Adipose tissue (tissue), 3 donors: ENCODE results near the gene CCDC102B. TPM values are rescaled to one million over a fixed set of nuclear protein-coding genes. Genes with fewer than 3 reads are reported as not detected.

Source experiments
- H3K27ac ChIP-seq: one replicate; pipeline ENCODE4 v1.5.1; 2013; ENCODE audit warnings: low read depth, low read length
- WGBS, 3 donors: extraction: QIAGEN DNeasy Blood & Tissue Kit; methylation state at CpG; one replicate each; pipeline ENCODE4 v1.1.7; 2013; 5-methylcytosine and 5-hydroxymethylcytosine counted together
- polyA plus RNA-seq, 3 donors: library from polyadenylated mRNA; stranded (reverse); fragments of 200-250 nt; gene quantifications; one replicate each; pipeline ENCODE4 v1.2.3, GENCODE V29; 2013
- donor health status: healthy with polysubstance abuse.
- donor health status: Bipolar disorder and iron deficiency.
- donor health status: healthy.

Gene CCDC102B
- polyA plus RNA-seq, 3 donors, result 0.75 to 12.3 (median 4.9) TPM

DNA sequence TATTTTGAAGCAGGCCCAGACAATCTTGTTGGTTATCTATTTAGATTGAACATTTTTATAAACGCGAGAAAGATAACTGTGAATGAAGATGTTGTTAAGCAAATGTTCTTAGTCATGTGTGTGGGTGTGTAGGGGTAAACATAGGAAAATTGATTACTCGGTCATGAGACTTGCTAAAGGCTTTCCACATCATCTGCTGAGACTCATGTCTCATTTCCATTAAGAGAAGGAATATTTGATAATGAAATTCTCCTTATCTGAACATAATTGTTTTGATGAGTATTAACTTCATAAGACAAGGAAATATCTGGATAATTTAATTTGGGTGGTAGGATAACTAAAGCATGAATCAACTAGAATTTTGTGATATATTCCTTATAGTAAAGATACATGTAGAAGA is 19.7 kb downstream of the CCDC102B start:
- no peak overlapping the region for H3K27ac ChIP-seq
- WGBS, 3 donors, result 42 to 62% (median 46%) methylated on average over 3 of the region's 3 CpGs

DNA sequence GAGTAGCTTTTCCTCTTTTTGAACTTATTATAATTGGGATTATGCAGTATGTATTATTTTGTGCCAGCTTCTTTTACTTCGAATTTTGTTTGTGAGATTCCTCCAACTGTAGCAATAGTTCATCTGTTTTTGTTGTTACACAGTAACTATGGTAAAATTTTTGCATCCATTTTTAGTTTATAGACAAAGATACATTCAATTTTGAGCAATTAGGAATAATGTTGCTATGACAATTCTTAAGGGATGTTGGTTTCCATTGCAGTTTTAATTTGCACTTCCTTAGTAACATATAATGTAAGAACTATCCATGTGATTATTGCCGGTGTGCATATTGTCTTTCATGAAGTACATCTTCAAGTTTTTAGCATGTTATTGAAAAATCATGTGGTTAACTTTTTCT is 20.7 kb downstream of the CCDC102B start:
- 43 to 68% (median 47%) methylated on average over 2 of the region's 2 CpGs for WGBS, 3 donors
- no peak overlapping the region for H3K27ac ChIP-seq

GRCh38 chr18:68822926-68823325 is 25.0 kb downstream of the CCDC102B start:
- no peak overlapping the region for H3K27ac ChIP-seq
- WGBS, 3 donors, result 88 to 93% (median 92%) methylated on average over 5 of the region's 5 CpGs

DNA sequence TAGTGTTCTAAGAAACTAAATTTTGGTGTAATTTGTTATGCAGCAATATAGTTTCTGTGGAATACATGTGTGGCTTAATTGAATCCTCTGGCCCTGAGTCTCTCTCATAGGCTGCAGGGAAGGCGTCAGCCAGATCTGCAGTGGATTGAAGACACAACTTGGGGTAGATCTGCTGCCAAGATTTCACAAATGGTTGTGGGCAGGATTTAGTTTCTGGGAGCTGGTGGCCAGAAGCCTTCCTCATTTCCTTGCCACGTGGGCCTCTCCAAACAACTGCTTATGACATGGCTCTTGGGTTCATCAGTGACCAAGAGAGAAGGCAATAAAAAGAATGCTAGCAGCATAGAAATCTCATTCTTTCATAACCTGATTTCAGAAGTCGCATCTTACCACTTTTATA is 28.2 kb downstream of the CCDC102B start:
- no peak overlapping the region for H3K27ac ChIP-seq
- 55 to 74% (median 65%) methylated on average over 3 of the region's 3 CpGs for WGBS, 3 donors

DNA sequence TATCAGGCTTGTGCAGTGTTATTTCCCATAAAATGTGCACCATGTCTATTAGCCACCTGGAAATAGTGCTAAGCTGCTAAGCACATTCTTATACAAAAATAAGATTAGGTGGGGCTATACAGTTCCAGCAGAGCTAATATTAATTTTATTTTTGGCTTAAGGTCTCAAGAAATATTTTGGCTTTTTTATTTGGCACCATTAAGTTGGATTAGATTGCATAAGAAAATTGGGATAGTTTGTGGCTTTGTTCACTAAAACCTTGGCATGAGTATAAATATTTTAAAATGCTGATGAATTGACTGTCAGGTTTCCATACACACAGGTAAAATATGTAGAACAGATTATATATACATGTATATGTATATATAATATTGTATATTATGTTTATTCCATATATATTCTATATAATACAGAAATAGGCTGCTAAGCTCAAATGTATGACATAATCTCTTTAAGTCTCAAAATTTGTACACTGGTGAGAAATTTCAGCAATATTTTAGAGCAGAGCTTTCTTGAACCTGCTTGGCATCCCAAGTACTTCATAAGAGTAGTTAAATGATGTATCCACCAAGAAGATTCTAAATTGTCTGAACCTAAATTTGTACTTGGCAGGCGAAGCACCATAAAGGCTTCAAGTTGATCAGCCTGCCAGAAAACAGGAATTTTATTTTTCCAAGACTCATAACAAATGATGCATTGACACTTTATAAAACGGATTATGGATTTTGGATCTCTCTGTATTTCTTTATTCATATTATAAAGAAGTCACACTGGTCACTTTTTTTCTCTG is 32.6 kb downstream of the CCDC102B start:
- 49 to 77% (median 54%) methylated on average over 2 of the region's 2 CpGs for WGBS, 3 donors
- H3K27ac ChIP-seq, result no peak overlapping the region

- no peak overlapping the region for H3K27ac ChIP-seq
- WGBS, 3 donors, result 63 to 73% (median 69%) methylated on average over 5 of the region's 5 CpGs
Measured at GRCh38 chr18:68833756-68834155, 35.9 kb downstream of the CCDC102B start.

DNA sequence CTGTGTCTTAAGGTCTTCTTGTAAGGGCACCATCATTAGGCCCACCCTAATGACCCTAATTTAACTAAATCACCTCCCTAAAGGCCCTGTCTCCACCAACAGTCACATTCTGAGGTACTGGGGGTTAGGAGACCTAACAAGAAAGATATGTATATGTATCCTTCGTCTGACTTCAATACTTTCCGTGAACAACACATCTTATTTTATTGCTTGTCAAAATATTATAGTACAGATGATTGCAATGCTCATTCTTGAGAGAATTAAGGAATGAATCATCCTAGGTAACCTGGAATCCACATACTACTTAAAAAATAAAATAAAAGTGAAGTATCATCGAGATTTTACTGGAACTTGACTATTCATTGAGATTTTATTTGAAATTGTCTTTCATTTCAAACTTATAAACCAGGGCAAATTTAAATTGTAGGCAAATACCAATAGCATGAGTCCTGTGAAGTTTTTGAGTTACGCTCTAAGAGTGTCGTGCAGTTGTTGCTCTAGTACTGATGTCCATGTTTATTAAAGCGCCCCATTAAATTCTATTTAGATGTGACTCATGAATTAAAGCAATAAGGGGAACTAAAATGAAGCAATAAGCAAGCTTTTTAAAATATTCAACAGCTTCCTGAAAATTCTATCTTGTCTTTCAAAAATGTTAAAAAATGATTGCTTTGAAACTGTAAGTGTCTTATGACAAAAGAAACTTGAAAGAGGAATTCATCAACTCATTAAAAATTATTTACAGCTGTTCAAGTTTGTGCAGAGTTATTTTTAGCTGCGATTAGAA is 40.0 kb downstream of the CCDC102B start:
- no peak overlapping the region for H3K27ac ChIP-seq
- 70 to 82% (median 70%) methylated on average over 7 of the region's 7 CpGs for WGBS, 3 donors

GRCh38 chr18:68839701-68840100 is 41.8 kb downstream of the CCDC102B start:
- 74 to 78% (median 77%) methylated on average over 4 of the region's 4 CpGs for WGBS, 3 donors
- H3K27ac ChIP-seq, result no peak overlapping the region

GRCh38 chr18:68840554-68841263 is 42.8 kb downstream of the CCDC102B start:
- H3K27ac ChIP-seq, result no peak overlapping the region
- 43 to 67% (median 44%) methylated on average over 7 of the region's 7 CpGs for WGBS, 3 donors

GRCh38 chr18:68841301-68841700 is 43.4 kb downstream of the CCDC102B start:
- H3K27ac ChIP-seq, result no peak overlapping the region

DNA sequence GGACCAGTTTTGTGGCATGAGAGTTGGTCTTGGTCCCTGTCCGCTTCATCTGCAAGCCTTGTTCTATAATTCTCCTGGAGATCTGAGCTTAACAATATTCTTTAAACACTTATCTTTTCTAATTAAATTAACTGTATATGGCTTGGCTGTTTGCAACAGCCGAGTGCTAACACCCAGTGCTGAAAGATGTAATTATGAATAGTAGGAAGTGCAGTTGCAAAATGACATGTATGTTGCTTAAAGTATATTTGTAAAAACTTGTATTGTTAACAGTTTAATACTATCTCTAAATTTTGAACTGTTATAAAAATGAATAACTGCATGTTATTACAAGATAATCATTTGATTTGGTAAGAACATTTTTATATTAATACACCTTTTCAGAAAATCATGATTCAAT is 45.1 kb downstream of the CCDC102B start:
- 71 to 79% (median 78%) methylated on average over 2 of the region's 2 CpGs for WGBS, 3 donors
- no peak overlapping the region for H3K27ac ChIP-seq

GRCh38 chr18:68843473-68844089 is 45.7 kb downstream of the CCDC102B start:
- WGBS, 3 donors, result 44 to 84% (median 72%) methylated on average over 2 of the region's 2 CpGs
- no peak overlapping the region for H3K27ac ChIP-seq

- 41 to 56% (median 44%) methylated on average over 3 of the region's 3 CpGs for WGBS, 3 donors
- no peak overlapping the region for H3K27ac ChIP-seq
Measured at GRCh38 chr18:68847219-68847837, 49.4 kb downstream of the CCDC102B start.

- 88 to 93% (median 90%) methylated on average over 1 of the region's 1 CpG for WGBS, 3 donors
Measured at GRCh38 chr18:68848242-68848641, 50.4 kb downstream of the CCDC102B start.

GRCh38 chr18:68854786-68855391 is 57.0 kb downstream of the CCDC102B start:
- no peak overlapping the region for H3K27ac ChIP-seq
- WGBS, 3 donors, result 55 to 76% (median 68%) methylated on average over 4 of the region's 4 CpGs

More at GRCh38 chr18:68848242-68848641, 50.4 kb downstream of the CCDC102B start:
- no peak overlapping the region for H3K27ac ChIP-seq

DNA sequence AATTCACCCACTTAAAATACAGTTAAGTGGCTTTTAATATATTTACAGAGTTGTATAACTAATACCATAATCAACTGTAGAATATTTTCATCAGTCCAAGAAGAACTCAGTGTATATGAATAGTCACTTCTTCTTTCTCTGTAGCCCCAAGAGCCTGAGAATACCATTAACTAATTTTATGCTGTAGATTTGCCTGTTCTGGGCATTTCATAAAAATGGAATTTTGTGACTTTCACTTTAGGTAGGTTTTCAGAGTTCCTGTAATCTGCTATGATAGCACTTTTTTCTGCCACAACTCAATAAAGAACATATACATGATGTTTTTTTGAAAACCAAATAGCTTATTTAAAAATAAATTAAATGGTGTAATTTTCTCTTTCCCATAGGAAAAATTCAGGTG is 57.6 kb downstream of the CCDC102B start:
- no peak overlapping the region for H3K27ac ChIP-seq

GRCh38 chr18:68861365-68861764 is 63.5 kb downstream of the CCDC102B start:
- WGBS, 3 donors, result 76 to 89% (median 87%) methylated on average over 2 of the region's 2 CpGs
- H3K27ac ChIP-seq, result no peak overlapping the region

DNA sequence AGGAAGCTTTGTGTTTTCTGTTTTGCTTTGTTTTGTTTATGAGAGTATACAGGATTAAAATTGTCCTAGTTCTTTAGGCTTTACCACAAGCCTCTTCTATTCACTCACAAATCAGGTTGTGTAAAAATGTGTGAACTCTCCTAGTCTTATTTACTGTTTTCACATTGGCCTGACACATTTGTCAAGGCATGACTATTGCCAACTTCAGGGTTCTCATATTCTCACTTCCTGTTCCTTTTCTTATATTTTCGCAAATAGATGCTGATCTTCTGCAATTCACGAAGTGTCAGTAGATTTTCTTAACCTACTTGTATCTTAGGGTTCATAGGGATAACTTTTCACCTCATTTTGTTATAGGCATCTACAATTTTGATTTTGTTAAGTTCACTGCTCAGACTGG is 67.1 kb downstream of the CCDC102B start:
- no peak overlapping the region for H3K27ac ChIP-seq
- 70 to 76% (median 74%) methylated on average over 2 of the region's 2 CpGs for WGBS, 3 donors
